ENCODE results near the gene GNG13.

The GNG13 gene

DNA sequence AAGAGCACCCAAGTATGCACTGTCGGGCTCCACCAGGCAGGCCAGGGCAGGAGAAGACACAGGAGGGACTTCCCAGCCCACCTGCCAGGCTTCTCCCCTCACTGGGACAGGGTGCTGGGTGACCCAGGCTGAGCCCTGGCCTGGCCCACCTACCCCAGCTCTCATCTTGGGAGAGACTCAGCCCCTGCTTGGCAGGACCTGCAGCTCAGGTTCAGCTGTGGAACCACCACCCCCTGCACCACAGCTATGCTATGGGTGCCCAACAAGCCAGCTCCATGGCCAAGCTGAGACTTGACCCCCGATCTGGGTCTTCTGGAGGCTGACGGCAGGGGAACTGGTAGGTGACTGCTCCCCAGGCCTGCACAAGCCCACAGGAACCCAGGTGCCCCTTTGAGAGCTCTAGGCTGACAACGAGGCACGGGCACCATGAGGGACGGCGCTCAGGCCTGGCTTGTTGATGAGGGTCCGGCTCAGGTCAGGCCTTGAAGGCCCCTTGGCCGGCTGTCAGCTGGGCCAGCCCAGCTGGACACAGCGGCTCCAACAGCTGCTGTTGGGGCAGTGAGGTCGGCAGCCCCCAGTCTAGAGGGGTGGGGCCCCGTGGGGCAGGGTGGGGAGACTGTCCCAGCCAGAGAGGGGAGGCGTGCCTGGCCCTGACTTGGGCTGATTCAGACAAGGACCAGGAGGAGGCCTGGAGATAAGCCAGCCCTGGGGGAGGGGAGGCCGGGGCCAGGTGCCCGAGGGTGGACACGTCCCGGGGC lies 17.0 kb downstream of the GNG13 start:
- no peak for DNase-seq (ENCODE audit: low spot score)
- in situ Hi-C loops (cut with MboI; ENCODE audit: low pct_unique_long_range_greater_than_20kb, low sequenced_read_pairs, unreplicated experiment): no loop called here

GRCh38 chr16:782766-783403 lies 17.6 kb downstream of the GNG13 start:
- TF ChIP-seq CTCF (IDR thresholded peaks at IDR 0.05; ENCODE audit: extremely low read depth, insufficient read depth, missing control alignments): no peak
- no peak for DNase-seq (ENCODE audit: low spot score)
- in situ Hi-C loops (cut with MboI; ENCODE audit: low pct_unique_long_range_greater_than_20kb, low sequenced_read_pairs, unreplicated experiment): no loop called here

More for the DNA sequence above, 17.0 kb downstream of the GNG13 start:
- no peak for TF ChIP-seq CTCF (IDR thresholded peaks at IDR 0.05; ENCODE audit: extremely low read depth, insufficient read depth, missing control alignments)

GRCh38 chr16:782258-782657 lies 18.3 kb downstream of the GNG13 start:
- no peak for DNase-seq (ENCODE audit: low spot score)
- in situ Hi-C loops (cut with MboI; ENCODE audit: low pct_unique_long_range_greater_than_20kb, low sequenced_read_pairs, unreplicated experiment): no loop called here
- no peak for TF ChIP-seq CTCF (IDR thresholded peaks at IDR 0.05; ENCODE audit: extremely low read depth, insufficient read depth, missing control alignments)

- no peak for TF ChIP-seq CTCF (IDR thresholded peaks at IDR 0.05; ENCODE audit: extremely low read depth, insufficient read depth, missing control alignments)
- in situ Hi-C loops (cut with MboI; ENCODE audit: low pct_unique_long_range_greater_than_20kb, low sequenced_read_pairs, unreplicated experiment): no loop called here
- DNase-seq (ENCODE audit: low spot score): no peak
Measured at GRCh38 chr16:781346-782010, 19.1 kb downstream of the GNG13 start.

- in situ Hi-C loops (cut with MboI; ENCODE audit: low pct_unique_long_range_greater_than_20kb, low sequenced_read_pairs, unreplicated experiment): no loop called here
- TF ChIP-seq CTCF (IDR thresholded peaks at IDR 0.05; ENCODE audit: extremely low read depth, insufficient read depth, missing control alignments): no peak
- no peak for DNase-seq (ENCODE audit: low spot score)
Measured at GRCh38 chr16:780296-780695, 20.2 kb downstream of the GNG13 start.

DNA sequence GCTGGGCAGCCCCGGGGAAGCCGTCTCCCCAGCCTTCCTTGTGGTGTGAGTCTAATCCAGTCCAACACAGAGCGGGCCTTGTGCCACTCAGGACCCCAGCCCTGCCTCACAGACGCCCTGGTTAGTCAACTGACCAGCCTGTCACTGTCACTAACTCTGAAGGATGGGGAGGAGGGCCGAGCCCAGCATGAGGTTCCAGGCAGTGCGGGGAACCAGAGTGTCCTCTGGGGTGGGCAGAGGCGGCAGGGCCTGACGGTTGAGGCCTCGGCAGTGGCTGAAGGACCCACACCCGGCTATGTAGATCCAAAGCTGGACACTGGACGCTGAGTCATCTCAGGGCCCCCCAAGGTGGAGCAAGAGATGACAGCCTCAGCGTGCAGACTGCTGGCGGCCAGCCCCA lies 21.0 kb downstream of the GNG13 start:
- TF ChIP-seq CTCF (IDR thresholded peaks at IDR 0.05; ENCODE audit: extremely low read depth, insufficient read depth, missing control alignments): no peak
- in situ Hi-C loops (cut with MboI; ENCODE audit: low pct_unique_long_range_greater_than_20kb, low sequenced_read_pairs, unreplicated experiment): no loop called here
- DNase-seq (ENCODE audit: low spot score): no peak

Data from GM13977 (cell line).